ENCODE data around the gene GALNT6.

GRCh38 chr12:51378749-51379148 lies 12.5 kb downstream of the GALNT6 start:
- TF ChIP-seq SP1 (IDR thresholded peaks at IDR 0.05) (no peak), FOXA1 (IDR thresholded peaks at IDR 0.05) (no peak), BHLHE40 (IDR thresholded peaks at IDR 0.05; ENCODE audit: borderline replicate concordance) (no peak), ZNF384 (IDR thresholded peaks at IDR 0.05) (no peak), LEF1 (IDR thresholded peaks at IDR 0.05; ENCODE audit: borderline replicate concordance) (no peak), NFRKB (IDR thresholded peaks at IDR 0.05) (no peak), FOXM1 (IDR thresholded peaks at IDR 0.05; ENCODE audit: borderline replicate concordance) (no peak), SUZ12 (IDR thresholded peaks at IDR 0.05) (no peak), L3MBTL2 (conservative IDR thresholded peaks at IDR 0.05) (no peak), FOXK2 (IDR thresholded peaks at IDR 0.05) (no peak), PKNOX1 (IDR thresholded peaks at IDR 0.05) (no peak)

Measured in HEK293T (cell line).